Neural crest cell (in vitro differentiated cells): ENCODE measurements around the gene BSN. TPM values are rescaled to one million over a fixed set of nuclear protein-coding genes. Genes with fewer than 3 reads are reported as not detected.
A peak's percentile ranks its signal among the peaks of the same experiment; 100 is the strongest.
"Not testable (repeated sequence)": the region's sequence is repeated elsewhere in the genome, so short reads cannot be mapped to it uniquely, and the experiment has no call there.

Experiments used
- DNase-seq: peaks from one replicate; pipeline ENCODE4 v3.0.0; 2021; ENCODE audit warnings: low read depth, mixed read lengths, low spot score
- H3K27ac Mint-ChIP-seq: one replicate; pipeline ENCODE4 v1.8.0; 2021; ENCODE audit warnings: mild to moderate bottlenecking, mixed read lengths; ENCODE audit not compliant: unreplicated experiment
- H3K27me3 Mint-ChIP-seq: 2 replicates; pipeline ENCODE4 v1.8.0; 2021; ENCODE audit warnings: low read depth, mild to moderate bottlenecking, mixed read lengths
- H3K36me3 Mint-ChIP-seq: 2 replicates; pipeline ENCODE4 v1.8.0; 2021; ENCODE audit warnings: low read depth, mild to moderate bottlenecking, mixed read lengths
- H3K4me1 Mint-ChIP-seq: 2 replicates; pipeline ENCODE4 v1.8.0; 2021; ENCODE audit warnings: mixed read lengths
- H3K4me3 Mint-ChIP-seq: one replicate; pipeline ENCODE4 v1.8.0; 2021; ENCODE audit warnings: mild to moderate bottlenecking, mixed read lengths
- H3K9me3 Mint-ChIP-seq: 2 replicates; pipeline ENCODE4 v1.8.0; 2021; ENCODE audit warnings: mixed read lengths
- total RNA-seq: library from RNA; stranded (reverse); gene quantifications from 2 replicates; pipeline ENCODE4 v1.2.1, GENCODE V29; 2021
- TF ChIP-seq, protein P1 (sequence below): fragments of 200-600 bp; sonication (generic); conservative IDR thresholded peaks from 2 replicates; pipeline ENCODE4 v1.5.0; 2021; ENCODE audit warnings: antibody characterized with exemption, mild to moderate bottlenecking

BSN gene
- total RNA-seq, 1 donor from 2014 or later = 6.5 TPM

DNA sequence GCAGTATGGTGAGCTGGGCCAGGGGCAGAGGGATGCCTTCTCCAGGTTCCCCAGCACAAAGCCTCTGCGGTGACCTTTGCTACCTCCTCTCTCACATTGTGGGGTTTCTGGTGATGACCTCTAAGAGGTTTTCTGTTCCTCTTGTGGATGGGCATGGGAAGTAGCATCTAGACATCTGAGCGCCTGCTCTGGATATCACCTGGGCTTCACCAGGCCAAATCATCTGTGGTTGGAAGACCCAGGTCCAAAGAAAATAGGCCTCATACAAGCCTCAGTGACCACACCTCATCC is 126.9 kb downstream of the BSN start:
- TF ChIP-seq, protein P1, sequence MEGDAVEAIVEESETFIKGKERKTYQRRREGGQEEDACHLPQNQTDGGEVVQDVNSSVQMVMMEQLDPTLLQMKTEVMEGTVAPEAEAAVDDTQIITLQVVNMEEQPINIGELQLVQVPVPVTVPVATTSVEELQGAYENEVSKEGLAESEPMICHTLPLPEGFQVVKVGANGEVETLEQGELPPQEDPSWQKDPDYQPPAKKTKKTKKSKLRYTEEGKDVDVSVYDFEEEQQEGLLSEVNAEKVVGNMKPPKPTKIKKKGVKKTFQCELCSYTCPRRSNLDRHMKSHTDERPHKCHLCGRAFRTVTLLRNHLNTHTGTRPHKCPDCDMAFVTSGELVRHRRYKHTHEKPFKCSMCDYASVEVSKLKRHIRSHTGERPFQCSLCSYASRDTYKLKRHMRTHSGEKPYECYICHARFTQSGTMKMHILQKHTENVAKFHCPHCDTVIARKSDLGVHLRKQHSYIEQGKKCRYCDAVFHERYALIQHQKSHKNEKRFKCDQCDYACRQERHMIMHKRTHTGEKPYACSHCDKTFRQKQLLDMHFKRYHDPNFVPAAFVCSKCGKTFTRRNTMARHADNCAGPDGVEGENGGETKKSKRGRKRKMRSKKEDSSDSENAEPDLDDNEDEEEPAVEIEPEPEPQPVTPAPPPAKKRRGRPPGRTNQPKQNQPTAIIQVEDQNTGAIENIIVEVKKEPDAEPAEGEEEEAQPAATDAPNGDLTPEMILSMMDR = no peak
- no peak overlapping the region for H3K4me3 Mint-ChIP-seq
- no peak overlapping the region for H3K27ac Mint-ChIP-seq
- no peaks in the 10 kb centered on the region for H3K4me1 Mint-ChIP-seq
- DNase-seq = no peak
- peaks cover 4% of the 10 kb centered on the region for H3K27me3 Mint-ChIP-seq
- H3K36me3 Mint-ChIP-seq = peaks cover 5% of the 10 kb centered on the region
- H3K9me3 Mint-ChIP-seq = no peaks in the 10 kb centered on the region

DNA sequence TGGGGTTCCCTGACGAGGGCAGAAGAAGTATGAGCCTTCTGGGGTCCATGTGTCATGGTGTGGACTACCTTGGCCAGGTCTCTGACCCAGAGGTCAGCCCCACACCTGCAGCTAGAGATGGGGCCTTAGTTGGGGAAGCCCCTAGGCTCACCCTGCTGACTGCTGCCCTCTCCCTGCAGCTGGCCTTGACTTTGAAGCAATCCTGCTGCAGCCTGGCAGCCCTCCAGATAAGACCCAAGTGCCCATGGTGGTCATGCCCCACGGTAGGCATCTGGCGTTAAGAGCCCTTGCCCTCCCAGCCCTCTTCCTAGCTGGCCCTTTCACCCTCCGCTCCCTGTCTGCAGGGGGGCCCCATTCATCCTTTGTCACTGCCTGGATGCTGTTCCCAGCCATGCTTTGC is 127.3 kb downstream of the BSN start:
- Mint-ChIP-seq H3K27me3 (peaks cover 6% of the 10 kb centered on the region), H3K4me3 (no peak overlapping the region), H3K27ac (no peak overlapping the region), H3K4me1 (no peaks in the 10 kb centered on the region), H3K9me3 (no peaks in the 10 kb centered on the region), H3K36me3 (peaks cover 5% of the 10 kb centered on the region)
- no peak for DNase-seq
- TF ChIP-seq, protein P1 = no peak

DNA sequence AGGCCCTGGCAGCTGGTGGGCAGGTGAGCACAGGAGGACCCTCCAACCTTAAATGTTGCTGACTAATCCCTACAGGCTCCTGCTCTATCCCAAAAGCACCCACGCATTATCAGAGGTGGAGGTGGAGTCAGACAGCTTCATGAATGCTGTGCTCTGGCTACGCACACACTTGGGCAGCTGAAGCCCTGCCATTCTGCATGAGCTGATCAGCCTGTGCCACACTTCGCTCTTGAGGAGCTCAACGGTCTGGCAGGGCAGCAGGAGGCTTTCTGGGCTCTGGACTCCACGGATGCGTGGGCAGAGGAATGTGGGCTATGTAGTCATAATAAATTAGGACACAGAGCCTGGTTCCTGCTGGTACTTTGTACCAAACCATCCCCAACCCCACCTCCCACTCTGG is 128.9 kb downstream of the BSN start:
- no peak overlapping the region for H3K27ac Mint-ChIP-seq

DNA sequence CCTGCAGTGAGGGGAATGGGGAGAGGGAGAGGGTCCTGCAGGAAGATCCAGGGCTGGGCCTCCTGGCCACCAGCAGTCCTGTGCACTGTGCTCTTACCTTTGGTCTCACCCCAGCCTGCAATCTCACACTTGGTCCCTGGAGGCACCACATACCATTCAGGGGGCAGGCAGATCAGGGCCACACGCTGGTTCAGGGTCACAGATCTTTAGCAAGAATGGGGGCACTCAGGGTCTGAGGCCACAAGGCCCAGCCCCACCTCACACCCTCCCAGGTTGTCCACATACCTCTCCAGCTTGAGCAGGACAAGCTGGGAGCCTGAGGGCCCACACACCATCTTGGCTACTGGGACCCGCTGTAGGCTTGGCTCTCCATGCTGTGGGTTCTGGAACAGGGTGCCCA is 130.2 kb downstream of the BSN start:
- H3K27me3 Mint-ChIP-seq = peaks cover 18% of the 10 kb centered on the region
- not testable (repeated sequence) for H3K36me3 Mint-ChIP-seq

More for the DNA sequence above, 128.9 kb downstream of the BSN start:
- Mint-ChIP-seq H3K4me1 (peaks cover 7% of the 10 kb centered on the region), H3K9me3 (no peaks in the 10 kb centered on the region), H3K27me3 (peaks cover 13% of the 10 kb centered on the region), H3K4me3 (no peak overlapping the region), H3K36me3 (peaks cover 5% of the 10 kb centered on the region)
- DNase-seq = no peak
- TF ChIP-seq, protein P1 = no peak

DNA sequence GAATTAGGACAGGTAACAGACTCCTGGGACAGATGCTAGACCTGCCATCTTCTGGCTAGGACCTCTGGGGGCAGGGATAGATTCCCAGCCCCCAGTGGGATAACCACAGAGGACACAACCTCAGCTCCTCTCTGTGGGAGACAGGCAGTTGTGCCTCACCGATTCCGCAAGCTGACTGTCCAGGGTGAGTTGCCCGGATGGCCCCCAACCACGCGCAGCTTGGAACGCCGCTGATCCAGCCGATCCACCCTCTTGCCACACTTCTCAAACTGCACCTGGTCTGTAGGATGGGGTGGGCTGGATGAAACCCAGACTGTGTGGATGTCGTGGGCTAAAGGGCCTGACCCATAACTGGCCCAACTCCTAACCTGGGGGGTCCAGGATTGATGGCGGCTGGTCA is 130.8 kb downstream of the BSN start:
- not testable (repeated sequence) for H3K36me3 Mint-ChIP-seq, DNase-seq, H3K9me3 Mint-ChIP-seq, H3K27ac Mint-ChIP-seq
- peaks cover 20% of the 10 kb centered on the region for H3K4me1 Mint-ChIP-seq
- peaks cover 18% of the 10 kb centered on the region for H3K27me3 Mint-ChIP-seq
- peak overlapping the region; percentile 49 for H3K4me3 Mint-ChIP-seq

More for the DNA sequence above, 130.2 kb downstream of the BSN start:
- not testable (repeated sequence) for DNase-seq, H3K27ac Mint-ChIP-seq, H3K4me3 Mint-ChIP-seq, H3K9me3 Mint-ChIP-seq
- peaks cover 14% of the 10 kb centered on the region for H3K4me1 Mint-ChIP-seq

DNA sequence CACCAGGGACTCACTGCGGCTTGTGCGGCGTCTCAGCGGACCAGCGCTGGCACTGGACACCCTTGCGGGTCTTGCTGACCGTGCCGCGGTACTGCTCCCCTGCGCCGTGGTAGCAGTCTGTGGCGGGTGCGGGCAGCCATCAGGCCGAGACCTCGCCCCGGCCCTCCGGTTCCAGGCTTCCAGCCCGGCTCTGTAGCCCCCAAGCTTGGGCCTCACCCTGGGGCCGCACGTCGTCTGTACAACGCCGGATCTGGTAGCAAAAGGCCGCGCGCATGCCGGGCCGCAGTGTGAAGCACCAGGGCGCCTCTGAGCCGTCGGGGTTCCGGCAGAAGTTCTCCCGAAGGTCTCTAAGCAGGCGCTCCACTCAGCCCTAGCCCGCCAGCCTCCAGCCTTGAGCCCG is 131.6 kb downstream of the BSN start:
- H3K9me3 Mint-ChIP-seq, H3K27ac Mint-ChIP-seq, H3K36me3 Mint-ChIP-seq, DNase-seq, H3K4me3 Mint-ChIP-seq: not testable (repeated sequence)
- Mint-ChIP-seq H3K27me3 (peaks cover 18% of the 10 kb centered on the region), H3K4me1 (peaks cover 25% of the 10 kb centered on the region)

DNA sequence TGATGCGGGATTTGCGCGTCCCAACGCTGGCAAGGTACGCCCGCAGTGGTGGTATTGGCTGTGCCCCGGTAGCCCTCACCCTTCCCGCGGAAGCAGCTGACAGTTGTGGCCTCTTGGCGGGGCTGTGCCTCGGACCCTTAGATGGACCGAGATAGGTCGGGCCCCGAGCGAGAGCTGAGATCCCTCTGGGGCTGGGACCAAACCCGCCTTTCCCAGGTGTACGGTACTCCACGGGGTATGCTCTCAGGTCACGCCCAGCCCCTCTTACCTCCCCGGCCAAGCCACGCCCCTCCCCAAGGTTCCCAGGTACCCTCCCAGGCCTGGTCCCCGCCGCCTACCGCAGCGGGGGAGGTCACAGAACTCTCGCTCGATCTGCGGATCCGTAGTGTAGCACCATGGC is 132.1 kb downstream of the BSN start:
- Mint-ChIP-seq H3K27me3 (peaks cover 18% of the 10 kb centered on the region), H3K4me3 (peak overlapping the region; percentile 86), H3K4me1 (peaks cover 25% of the 10 kb centered on the region)
- not testable (repeated sequence) for H3K27ac Mint-ChIP-seq, H3K36me3 Mint-ChIP-seq, DNase-seq, H3K9me3 Mint-ChIP-seq

DNA sequence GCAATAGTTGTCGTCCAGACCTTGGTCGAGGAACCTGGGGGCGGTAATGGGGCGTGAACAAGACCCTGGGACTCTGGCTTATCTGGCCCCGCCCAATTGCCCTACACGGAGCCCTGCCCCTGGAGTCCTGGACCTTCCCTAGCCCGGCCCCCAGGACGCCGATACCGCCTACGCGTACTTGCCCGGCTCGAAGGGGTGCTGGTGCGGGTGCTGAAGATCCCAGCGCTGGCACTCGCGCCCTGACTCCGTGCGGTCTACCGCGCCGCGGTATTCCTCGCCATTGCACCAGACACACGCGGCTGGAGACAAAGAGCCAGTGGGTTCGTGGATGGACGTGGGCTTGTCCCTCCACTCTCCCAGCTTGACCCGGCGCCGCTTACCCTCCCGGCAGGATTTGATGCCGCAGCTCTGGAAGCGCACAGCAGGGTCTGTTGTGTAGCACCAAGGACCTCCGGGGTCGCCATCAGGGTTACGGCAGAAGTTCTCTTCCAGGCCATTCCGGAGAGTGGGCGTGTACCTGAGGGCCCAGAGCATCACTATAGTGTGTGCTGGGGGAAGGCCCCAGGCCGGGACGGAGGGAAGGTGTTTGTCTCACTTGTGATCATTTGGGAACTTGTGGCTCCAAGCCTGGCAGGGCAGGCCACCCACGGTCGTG is 132.6 kb downstream of the BSN start:
- H3K9me3 Mint-ChIP-seq, H3K36me3 Mint-ChIP-seq: not testable (repeated sequence)
- Mint-ChIP-seq H3K27ac (peak overlapping the region; percentile 90), H3K27me3 (peaks cover 18% of the 10 kb centered on the region), H3K4me1 (peaks cover 25% of the 10 kb centered on the region), H3K4me3 (peak overlapping the region; percentile 86)
- DNase-seq = peak; percentile 60

DNA sequence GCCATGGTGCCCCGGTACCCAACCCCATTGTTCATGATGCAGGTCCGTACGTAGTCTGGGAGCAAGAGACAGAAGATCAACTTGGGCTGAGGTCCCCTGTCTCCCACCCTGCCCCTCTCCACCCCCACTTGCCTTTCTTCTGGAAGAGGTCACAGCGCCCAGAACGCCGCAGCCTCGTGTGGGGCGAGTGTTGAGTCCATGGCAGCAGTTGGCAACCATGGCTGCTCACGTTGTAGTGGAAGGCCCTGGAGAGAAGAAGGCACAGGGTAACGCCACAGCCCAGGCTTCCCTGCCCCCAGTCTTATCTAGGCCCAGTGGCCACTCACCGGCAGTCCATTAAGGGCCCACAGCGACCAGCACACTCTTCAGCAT is 133.1 kb downstream of the BSN start:
- not testable (repeated sequence) for H3K9me3 Mint-ChIP-seq, H3K27ac Mint-ChIP-seq, DNase-seq, H3K36me3 Mint-ChIP-seq
- Mint-ChIP-seq H3K4me1 (peaks cover 25% of the 10 kb centered on the region), H3K27me3 (peaks cover 18% of the 10 kb centered on the region), H3K4me3 (peak overlapping the region; percentile 86)

DNA sequence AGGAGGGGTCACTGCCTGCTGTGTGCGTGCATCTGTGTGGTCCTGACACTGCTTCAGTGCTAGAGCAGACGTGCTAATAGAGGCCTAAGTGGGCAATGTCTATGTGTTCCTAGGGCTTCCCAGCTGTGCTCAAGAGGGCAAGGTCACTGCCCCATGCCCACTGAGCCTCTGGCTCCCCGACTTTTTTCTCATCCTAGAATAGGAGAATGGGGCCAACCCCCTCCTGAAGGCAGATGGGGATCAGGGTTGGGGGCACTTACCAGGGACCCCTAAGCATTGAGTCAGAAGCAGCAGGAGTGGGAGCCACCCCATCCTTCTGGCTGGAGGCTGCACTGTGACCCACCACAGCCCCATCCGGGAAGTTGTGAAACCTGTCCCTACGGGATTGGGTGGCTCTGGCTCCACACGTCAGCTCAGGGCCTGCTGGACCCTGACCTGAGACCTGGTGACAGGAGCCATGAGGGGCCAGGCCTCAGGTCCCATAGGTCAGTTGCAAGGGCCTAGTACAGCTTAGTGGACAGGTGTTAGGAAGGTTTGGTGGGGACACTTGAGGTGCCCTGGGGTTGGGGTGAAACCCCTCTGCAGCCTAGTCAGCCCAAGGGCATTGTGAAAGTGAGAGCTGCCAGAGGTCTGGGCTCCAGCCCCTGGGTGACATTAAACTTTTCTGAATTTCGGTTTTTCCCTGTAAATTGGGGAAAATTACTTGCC is 134.2 kb downstream of the BSN start:
- peaks cover 25% of the 10 kb centered on the region for H3K4me1 Mint-ChIP-seq
- DNase-seq, H3K9me3 Mint-ChIP-seq, H3K36me3 Mint-ChIP-seq: not testable (repeated sequence)
- peaks cover 18% of the 10 kb centered on the region for H3K27me3 Mint-ChIP-seq
- H3K4me3 Mint-ChIP-seq = peak overlapping the region; percentile 97
- H3K27ac Mint-ChIP-seq = peak overlapping the region; percentile 75
